Measurements from ENCODE around the gene ALCAM.

DNA sequence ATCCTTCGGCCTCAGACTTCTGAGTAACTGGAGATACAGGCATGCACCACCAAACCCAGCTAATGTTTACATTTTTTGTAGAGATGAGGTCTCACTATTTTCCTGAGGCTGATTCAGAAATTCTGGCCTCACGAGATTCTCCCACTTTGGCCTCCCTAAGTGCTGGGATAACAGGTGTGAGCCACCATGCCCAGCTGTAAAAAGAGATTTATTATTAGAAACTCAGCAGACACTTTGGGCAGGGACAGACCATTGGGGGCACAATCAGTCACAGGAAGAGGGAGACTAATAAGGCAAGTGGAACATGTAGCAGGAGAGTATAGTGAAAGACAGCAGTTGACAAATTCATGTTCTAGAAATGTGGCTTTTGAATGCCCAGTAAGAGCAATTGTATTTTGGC is 252.9 kb downstream of the ALCAM start:
- TF ChIP-seq POLR2A (IDR thresholded peaks at IDR 0.05; ENCODE audit: low read length): no peak
- TF ChIP-seq GATA1 (IDR thresholded peaks at IDR 0.05; ENCODE audit: low read depth, low read length): no peak

Measured in erythroblast (primary cell).